CD4-positive, alpha-beta T cell treated with Interferon alpha-2 for 1 hour (primary cell): ENCODE data around the gene GKN1.

Experiments used
- DNase-seq, 2 donors: peaks; one replicate each; pipeline ENCODE4 v3.0.0-alpha.2; 2020 to 2022

GKN1 gene

DNA sequence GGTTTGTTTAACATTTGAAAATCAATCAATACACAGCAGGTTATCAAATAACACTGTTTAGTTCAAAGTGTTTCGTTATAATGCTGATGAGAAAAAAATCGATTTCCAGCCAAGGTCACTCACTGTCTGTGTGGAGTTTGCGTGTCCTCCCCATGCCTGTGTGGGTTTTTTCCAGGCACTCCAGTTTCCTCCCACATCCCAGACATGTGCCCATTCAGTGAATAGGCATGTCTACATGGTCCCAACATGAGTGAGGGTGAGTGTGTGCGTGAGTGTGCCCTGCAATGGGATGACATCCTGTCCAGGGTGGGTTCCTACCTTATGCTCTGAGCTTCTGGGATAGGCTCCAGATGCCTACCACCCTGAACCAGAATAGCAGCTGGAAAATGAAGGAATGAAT, 13.1 kb upstream of the GKN1 start:
- DNase-seq, result no peak

DNA sequence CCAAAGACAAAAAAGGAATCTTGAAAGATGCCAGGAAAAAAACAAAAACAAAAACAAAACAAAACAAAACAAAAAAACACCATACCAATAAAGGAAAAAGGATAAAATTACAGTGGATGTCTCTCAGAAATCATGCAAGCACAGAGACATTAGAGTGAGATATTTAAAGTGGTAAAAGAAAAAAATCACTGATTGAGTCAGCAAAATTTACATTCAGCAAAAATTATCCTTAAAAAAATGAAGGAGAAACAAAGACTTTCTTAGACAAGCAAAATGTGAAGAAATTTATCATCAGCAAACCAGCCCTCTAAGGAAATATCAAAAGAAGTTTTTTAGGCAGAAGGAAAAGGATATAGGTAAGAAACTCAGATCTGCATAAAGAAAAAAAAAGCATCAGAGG, 10.2 kb upstream of the GKN1 start:
- DNase-seq, result no peak

DNA sequence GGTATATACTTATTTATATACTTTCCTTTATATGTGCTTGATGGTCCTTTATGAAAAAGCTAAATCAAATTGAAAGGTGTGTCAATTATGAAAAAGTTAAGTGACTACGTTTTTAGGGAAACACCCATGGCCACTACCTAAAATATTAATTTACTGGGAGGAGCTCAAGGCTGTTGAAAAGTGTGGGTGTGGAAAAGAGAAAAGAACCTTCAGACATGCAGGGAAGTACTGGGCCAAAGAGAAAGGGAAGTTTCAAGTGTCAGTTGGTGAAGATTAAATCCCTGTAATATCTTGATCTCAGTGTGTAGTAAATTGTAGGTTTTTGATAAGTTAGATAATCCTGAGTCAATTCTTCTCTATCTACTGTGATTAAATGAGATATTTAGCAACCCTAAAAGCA, 6.2 kb upstream of the GKN1 start:
- DNase-seq, result no peak

DNA sequence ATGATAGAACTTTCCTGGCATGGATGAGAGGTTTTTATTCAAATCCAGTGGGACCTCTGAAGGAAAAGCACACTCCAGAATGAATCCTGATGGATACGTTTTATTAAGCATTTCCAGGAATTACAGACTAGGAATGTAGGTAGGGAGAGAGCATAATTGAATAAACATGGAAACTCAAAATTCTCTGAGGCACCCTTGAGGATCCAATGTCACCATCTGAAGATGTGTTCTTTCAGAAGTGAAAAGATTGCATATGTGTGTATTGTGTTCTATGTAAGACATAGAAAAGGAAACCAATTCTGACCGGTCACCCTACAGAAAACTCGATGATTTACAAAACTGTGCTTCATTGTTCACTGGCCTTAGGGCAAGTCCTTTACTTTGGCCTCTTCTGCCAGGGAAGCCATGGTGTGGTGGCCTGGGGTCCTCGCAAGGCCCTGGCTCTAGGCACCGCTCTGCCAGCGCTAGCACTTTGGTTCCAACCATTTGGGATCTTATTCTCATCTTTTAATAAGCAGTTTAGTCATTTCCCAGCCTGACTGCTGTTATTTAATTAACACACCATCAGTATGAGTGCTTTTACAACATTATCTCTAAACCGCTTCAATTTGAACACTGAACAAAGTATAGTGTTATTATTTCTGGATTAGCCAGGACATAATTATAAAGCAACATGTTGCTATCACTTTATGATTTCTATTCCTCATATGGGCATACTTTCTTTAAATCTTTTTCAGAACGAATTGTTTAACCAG, 4.5 kb upstream of the GKN1 start:
- no peak for DNase-seq

DNA sequence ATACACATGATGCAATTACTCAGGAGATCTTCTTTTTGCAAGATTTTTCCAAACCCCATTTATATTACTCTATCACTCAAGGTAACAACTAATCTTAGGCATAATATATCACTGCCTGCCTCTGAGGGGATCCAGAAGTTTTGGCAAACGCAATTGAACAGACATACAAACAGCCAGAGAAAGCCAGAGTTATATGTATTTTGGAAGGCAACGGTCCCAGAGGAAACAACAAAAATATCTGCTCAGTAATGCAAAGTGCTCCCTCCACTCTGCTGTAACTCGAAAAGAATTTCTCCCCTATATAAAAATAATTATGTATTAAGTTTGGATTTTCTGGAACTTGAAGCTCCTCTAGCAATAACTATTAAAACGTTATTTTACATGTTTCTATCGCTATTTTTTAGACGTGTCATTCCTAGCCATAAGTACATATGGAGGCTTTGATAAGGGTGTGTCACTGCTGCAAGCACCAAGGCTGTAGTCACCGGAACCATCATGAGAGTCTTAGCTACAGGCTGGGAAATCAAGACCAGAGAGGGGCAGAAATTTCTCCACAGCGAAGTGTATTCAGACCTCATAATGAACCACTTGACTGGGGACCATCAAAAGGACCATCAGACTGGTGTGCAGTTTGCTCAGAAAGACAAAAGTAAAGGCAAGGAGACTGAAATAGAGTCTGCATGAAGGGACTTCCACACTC, 3.7 kb upstream of the GKN1 start:
- no peak for DNase-seq

DNA sequence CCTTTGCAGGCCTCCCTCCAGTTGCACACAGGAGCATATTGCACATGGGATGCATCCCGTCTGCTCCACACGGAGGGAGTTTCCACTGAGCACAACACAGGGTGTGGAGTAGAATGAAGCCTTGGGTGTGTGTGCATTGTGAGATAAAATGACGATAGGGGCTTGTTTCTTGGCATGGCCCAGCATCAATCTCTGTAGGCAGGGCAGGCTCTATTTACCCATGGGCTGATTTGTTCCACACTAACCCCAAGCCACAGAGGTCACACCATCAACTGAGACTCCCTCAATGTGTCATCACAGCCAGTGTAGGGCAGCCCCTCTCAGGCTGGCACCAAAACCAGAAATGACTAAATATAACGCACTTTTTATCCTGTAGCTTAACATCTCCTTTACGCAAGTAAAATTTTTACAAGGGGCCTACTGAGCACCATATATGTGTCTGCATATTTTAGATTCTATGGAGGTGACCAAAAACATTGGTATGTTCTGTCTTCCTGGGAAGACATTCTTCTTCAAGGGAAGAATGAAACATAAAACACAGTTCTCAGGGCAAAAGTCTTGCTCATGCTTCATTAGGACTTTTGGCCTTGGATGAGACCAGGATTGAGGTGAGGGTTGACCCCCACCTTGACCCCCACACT, 2.7 kb upstream of the GKN1 start:
- no peak for DNase-seq

DNA sequence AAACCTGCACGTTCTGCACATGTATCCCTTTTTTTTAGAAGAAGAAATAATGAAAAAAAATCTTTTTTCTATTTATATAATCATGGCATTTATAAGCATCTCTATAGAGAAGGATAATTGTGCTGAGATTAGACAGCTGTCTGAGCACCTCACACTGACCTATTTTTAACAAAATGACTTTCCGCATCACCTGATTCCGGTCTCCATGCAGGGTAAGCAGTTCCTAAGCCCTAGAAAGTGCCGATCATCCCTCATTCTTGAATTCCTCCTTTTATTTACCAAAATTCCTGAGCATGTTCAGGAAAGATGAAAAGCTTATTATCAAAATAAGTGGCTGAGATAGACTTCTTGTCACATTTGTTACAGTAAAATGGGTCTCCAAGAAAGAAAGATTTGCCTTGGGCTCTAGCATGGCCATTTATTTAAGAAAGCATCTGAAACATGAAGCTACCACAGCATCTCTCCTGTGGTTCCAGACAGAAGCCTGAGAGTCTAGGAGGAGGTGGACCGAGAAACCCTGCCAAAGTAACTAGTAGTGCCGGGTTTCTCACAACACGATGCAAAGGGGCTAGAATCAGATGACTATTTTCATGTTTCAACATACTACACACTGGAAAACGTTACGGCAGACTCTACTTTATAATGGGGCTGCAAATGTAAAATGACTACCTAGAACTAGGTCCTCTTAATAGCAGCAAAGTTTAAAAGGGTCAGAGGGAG, 670 bp downstream of the GKN1 start:
- DNase-seq, result no peak

DNA sequence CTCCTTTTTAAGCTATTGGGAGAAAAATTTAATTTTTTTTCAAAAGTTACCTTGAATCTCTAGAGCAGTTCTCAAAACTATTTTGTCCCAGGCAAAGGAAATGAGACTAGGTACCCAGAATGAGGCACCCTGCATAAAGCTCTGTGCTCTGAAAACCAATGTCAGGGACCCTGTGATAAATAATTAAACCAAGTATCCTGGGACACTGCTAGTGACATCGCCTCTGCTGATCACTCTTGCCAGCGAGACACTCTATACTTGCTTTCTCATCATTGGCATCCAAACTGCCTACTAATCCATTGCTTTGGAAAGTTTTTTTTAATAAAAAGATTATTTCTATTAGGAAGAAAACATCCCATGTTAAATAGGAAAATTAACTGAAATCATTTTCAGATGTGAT, 1.4 kb downstream of the GKN1 start:
- DNase-seq, result no peak

DNA sequence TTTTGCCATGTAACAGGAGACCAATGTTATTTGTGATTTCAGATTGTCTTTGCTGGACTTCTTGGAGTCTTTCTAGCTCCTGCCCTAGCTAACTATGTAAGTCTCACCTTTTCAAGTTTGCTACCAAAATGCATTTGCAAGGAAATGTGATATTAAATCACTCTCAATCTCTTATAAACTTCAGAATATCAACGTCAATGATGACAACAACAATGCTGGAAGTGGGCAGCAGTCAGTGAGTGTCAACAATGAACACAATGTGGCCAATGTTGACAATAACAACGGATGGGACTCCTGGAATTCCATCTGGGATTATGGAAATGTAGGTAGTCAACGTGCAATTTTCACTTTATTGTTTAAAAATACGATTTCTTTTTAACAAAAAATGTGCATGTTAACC, 3.0 kb downstream of the GKN1 start:
- no peak for DNase-seq

DNA sequence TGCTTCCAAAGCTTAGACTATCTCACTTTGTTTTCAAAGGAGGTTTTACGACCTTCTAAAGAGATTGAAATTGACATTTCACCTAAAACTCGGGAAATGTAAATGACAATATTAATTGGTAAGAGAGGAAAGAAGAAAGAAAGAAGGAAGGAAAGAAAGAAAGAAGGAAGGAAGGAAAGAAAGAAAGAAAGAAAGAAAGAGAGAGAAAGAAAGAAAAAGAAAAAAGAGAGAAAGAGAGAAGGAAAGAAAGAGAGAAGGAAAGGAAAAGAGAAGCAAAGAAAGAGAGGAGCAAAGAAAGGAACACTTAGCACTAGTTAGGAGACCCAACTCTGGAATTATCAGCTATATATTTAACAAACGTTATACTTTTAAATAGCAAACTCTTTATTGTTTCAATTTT, 3.7 kb downstream of the GKN1 start:
- DNase-seq, result no peak

DNA sequence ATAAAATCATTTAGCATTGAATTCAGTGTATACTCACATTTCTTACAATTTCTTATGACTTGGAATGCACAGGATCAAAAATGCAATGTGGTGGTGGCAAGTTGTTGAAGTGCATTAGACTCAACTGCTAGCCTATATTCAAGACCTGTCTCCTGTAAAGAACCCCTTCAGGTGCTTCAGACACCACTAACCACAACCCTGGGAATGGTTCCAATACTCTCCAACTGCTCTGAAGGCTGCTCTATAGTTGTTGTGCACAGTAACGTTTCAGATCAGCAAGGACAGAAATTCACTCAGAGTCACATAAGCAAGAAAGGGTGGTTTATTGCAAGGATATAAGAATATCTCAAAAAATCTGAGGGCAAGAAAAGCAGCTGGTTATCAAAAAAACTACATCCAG, 6.5 kb downstream of the GKN1 start:
- no peak for DNase-seq

DNA sequence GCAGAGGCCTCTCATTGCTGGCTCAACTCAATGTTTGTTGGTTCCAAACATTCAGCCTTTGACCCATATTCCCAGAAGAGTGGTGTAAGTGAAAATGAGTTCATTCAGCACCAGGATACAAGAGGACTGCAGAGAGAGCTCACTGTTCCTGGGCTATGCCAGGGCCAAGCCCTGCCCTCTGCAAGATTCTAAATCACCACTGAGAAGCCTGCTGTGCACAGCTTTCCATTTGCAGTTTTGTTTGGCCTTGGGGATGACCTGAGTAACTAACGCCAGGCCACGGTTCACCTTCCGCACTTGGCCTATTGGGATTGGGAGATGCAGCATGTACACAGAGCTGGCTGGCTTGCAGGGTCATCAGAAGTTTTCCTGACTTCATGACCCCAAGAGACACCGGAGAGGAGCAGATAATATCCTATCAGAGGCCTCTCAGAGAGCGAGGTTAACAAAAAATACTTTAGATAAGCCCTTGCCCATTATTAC, 12.6 kb downstream of the GKN1 start:
- DNase-seq, result no peak

DNA sequence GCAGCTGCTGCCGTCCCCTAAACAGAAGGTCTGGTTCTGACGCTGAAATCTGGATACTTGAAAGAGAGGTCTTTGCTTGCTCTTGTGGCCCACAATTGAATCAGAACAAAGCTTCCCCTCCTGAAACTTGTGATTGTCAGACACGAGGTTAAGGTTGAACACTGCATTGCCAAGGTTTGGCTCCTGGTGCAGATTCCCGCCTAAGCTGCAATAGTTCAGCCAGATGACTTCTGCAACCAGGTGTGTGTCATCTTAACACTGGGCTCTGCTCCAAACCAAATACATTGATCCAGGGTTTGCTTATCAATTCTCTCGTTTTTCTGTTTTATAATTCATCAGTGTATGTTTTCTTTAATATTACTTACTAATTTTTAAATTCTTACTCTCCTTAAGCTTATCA, 14.6 kb downstream of the GKN1 start:
- no peak for DNase-seq

DNA sequence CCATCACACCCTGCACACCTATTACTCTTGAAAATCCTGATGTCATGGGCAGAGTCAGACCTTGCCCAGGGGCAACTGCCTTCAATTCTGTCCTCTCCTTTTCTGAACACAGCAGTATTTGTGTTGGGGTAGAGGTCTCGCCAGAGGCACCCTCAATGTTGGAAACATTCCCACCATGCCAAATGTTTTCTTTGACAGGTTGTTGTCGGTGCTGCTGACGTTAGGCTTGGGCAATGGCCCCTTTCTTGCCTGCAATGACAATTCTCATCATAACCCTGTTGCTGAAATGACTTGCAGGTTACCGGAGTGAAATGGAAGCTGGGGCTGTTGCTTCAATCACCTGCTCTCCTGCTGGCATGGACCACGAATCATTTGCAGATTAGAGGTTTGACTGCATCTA, 17.9 kb downstream of the GKN1 start:
- DNase-seq, result no peak

DNA sequence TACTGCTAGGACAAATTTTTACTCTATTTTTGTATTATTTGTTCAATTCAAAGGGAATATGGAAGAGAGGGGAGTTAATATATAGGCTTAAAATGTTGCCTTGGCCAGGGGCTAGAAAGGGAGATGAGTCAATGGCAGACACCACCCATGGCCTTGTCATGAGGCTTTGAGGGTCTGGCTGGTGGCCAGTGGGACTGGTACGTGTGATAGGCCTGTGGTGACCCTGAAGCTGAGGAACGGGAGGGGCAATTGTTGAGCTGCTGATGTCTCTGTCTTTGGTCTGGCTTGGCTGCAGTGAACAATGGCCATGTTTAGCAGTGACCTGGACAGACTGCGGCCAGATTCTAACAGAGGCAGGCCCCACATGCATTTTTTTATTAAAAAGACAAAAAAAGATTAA, 18.5 kb downstream of the GKN1 start:
- DNase-seq, result no peak

DNA sequence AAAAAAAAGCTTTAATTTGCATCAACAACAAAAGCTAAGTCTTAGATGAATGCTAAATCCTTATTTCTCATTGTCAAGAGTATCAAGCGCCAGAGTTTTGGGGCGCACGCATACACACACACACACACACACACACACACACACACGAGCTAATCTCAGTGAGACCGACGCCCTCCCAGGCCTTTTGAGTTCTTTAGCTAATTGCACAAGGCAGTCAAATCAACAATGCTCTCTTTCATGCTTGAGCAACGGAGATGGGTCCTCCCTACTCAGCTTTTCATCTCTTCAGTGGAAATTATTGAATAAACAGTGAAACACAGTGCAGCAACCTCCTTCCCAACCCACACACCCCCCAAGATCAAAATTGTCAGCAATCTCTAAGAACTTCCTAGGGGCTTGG, 19.2 kb downstream of the GKN1 start:
- no peak for DNase-seq

DNA sequence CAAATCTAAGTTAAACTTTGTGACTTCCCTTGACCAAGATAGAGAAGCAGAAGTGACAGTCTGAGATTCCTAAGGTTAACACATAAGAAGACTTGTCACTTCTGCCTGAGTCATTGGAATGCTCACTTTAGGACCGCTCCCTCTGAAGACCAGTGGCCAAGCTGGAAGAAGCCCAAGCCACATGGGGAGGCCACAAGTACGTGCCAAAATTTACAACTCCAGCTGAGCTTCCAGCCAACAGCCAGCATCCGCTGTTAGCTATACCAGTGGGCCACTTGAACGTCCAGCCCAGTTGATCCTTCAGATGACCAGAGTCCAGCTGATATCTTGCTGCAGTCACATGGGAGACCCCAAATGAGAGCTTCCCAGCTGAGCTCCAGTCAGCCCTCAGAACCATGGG, 20.4 kb downstream of the GKN1 start:
- no peak for DNase-seq

DNA sequence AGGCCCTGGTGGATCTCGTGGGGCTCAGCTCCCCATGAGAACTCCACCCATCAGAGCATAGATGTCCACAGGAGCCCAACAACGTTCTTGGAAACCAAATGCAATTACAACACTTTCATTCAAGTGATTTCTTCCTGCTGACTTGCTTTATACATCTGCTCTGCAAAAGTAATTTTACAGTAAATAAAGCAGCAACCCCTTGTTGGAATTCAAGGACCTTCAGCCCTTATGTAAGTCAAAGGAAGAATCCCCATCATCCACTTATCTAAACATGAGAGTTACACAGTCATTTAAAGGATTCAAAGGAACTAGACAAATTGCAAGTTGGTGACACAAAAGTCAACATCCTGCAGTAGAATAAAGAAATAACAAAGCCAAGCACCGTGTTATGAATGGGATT, 21.5 kb downstream of the GKN1 start:
- no peak for DNase-seq

DNA sequence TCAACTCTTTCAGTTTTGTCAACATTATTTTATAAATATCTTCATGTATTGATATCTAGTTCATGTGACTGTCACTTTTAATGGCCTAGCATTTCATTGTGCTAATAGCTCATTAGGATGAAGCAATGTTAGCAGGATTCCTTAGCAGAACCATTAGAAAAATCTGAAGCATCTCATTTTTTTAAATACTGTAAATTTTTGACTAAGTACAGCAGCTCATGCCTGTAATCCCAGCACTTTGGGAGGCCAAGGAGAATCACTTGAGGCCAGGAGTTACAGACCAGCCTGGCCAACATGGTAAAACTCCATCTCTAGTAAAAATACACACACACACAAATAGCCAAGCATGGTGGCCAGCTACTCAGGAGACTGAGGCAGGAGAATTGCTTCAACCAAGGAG, 23.0 kb downstream of the GKN1 start:
- DNase-seq, result no peak

DNA sequence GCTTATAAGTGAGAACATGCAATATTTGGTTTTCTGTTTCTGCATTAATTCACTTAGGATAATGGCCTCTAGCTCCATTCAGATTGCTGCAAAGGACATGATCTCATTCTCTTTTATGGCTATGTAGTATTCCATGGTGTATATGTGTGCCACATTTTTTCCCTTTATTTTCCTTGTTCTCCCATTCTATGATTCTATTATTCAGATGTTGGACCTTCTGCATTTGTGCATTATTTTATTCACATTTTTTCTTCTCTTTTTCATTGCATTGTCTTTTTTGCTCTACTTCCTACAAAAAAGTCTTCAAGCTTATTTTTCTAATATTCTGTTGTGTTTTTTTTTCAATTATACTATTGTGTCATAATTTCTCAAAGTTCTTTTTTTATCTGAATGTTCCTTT, 27.4 kb downstream of the GKN1 start:
- no peak for DNase-seq

DNA sequence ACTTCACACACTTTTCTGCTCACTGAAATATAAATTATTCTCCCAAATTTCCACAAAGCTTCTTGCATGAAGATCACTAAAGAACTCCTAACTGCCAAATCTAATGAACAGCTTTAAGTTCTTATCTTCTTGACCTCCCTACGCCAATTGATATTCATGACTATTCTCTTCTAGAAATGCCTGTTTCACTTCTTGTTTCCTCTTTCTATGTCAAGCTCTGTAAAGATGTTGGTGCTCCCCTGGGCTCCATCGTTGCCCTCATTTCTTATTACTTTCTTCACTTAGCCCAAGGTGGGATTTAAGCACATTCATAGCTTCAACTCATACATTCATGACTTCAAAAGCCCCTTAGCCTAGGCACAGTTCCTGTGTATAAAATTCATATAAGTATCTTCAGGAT, 29.3 kb downstream of the GKN1 start:
- DNase-seq, result no peak

DNA sequence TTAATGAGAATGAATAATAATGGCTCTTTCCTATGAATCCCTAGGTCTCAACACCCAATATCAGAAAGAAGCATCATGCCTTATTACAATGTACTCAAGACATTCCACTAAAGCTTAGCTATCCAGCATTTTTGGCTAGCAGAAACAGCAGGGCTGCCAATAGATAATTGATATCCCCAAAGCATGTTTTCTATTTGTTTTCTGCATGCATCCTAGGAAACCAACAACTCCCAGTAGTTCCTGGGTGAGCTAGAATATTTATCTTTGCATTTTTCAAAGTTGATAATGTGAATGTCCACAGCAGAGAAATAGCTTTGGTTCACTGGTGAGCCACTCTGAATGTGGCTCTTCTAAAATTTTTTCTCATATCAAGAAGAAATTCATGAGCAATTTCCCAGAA, 32.7 kb downstream of the GKN1 start:
- no peak for DNase-seq

DNA sequence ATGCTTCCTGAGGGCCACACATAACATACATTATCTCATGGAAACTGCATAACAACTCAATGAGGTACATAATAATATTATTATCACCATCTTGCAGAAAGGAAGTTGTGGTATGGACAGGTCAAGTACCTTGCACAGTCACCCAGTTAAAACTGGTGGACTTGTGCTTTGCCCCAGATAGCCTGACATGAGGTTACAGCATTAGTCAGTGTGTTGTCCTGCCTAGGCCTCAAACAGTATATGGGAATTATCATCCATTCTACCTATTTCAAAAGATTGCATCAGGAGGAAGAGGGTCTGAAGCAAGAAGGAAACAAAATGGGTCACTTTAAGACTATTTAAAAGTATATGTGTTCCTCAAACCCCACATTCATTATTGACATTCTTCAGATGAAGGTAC, 33.2 kb downstream of the GKN1 start:
- DNase-seq, result no peak
